ENCODE measurements around the gene OR1D5. TPM values are rescaled to one million over a fixed set of nuclear protein-coding genes. Genes with fewer than 3 reads are reported as not detected.

OR1D5 gene
- total RNA-seq, 1 experiment from 2014 or later = not detected

GRCh38 chr17:3026125-3026855 is 37.1 kb downstream of the OR1D5 start:
- no peak overlapping the region for H3K4me2 ChIP-seq (ENCODE audit: low read length)
- H4K20me1 ChIP-seq (ENCODE audit: insufficient read depth) = no peaks in the 10 kb centered on the region
- TF ChIP-seq, protein P1, sequence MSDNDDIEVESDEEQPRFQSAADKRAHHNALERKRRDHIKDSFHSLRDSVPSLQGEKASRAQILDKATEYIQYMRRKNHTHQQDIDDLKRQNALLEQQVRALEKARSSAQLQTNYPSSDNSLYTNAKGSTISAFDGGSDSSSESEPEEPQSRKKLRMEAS (IDR thresholded peaks at IDR 0.05) = no peak
- TF ChIP-seq, protein P2, sequence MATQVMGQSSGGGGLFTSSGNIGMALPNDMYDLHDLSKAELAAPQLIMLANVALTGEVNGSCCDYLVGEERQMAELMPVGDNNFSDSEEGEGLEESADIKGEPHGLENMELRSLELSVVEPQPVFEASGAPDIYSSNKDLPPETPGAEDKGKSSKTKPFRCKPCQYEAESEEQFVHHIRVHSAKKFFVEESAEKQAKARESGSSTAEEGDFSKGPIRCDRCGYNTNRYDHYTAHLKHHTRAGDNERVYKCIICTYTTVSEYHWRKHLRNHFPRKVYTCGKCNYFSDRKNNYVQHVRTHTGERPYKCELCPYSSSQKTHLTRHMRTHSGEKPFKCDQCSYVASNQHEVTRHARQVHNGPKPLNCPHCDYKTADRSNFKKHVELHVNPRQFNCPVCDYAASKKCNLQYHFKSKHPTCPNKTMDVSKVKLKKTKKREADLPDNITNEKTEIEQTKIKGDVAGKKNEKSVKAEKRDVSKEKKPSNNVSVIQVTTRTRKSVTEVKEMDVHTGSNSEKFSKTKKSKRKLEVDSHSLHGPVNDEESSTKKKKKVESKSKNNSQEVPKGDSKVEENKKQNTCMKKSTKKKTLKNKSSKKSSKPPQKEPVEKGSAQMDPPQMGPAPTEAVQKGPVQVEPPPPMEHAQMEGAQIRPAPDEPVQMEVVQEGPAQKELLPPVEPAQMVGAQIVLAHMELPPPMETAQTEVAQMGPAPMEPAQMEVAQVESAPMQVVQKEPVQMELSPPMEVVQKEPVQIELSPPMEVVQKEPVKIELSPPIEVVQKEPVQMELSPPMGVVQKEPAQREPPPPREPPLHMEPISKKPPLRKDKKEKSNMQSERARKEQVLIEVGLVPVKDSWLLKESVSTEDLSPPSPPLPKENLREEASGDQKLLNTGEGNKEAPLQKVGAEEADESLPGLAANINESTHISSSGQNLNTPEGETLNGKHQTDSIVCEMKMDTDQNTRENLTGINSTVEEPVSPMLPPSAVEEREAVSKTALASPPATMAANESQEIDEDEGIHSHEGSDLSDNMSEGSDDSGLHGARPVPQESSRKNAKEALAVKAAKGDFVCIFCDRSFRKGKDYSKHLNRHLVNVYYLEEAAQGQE (IDR thresholded peaks at IDR 0.05; ENCODE audit: low read depth) = no peak
- TF ChIP-seq SIN3A (IDR thresholded peaks at IDR 0.05; ENCODE audit: low read depth) = no peak
- no peak for TF ChIP-seq CBX3 (IDR thresholded peaks at IDR 0.05; ENCODE audit: low read depth)
- no peak for TF ChIP-seq RAD21 (IDR thresholded peaks at IDR 0.05; ENCODE audit: low read depth)
- TF ChIP-seq EZH2phosphoT487 (IDR thresholded peaks at IDR 0.05; ENCODE audit: borderline replicate concordance) = no peak
- TF ChIP-seq ZNF274 (IDR thresholded peaks at IDR 0.05; ENCODE audit: low read depth, low read length) = no peak
- TF ChIP-seq, protein P3, sequence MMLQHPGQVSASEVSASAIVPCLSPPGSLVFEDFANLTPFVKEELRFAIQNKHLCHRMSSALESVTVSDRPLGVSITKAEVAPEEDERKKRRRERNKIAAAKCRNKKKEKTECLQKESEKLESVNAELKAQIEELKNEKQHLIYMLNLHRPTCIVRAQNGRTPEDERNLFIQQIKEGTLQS (IDR thresholded peaks at IDR 0.05) = no peak
- TF ChIP-seq CTCF (IDR thresholded peaks at IDR 0.05 in 2 of 3, conservative IDR thresholded peaks at IDR 0.05 in 1 of 3; ENCODE audit: borderline replicate concordance in 1 of 3, insufficient read depth in 1 of 3, low read depth in 2 of 3, low read length in 2 of 3) = no peak
- TF ChIP-seq POLR2AphosphoS5 (IDR thresholded peaks at IDR 0.05; ENCODE audit: low read depth, low read length) = no peak
- TF ChIP-seq, protein P4, sequence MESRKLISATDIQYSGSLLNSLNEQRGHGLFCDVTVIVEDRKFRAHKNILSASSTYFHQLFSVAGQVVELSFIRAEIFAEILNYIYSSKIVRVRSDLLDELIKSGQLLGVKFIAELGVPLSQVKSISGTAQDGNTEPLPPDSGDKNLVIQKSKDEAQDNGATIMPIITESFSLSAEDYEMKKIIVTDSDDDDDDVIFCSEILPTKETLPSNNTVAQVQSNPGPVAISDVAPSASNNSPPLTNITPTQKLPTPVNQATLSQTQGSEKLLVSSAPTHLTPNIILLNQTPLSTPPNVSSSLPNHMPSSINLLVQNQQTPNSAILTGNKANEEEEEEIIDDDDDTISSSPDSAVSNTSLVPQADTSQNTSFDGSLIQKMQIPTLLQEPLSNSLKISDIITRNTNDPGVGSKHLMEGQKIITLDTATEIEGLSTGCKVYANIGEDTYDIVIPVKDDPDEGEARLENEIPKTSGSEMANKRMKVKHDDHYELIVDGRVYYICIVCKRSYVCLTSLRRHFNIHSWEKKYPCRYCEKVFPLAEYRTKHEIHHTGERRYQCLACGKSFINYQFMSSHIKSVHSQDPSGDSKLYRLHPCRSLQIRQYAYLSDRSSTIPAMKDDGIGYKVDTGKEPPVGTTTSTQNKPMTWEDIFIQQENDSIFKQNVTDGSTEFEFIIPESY (IDR thresholded peaks at IDR 0.05; ENCODE audit: extremely low read depth, insufficient replicate concordance, low read length) = no peak
- no peak for TF ChIP-seq SRF (IDR thresholded peaks at IDR 0.05; ENCODE audit: low read depth)
- no peak for TF ChIP-seq FOSL1 (IDR thresholded peaks at IDR 0.05; ENCODE audit: low read depth)
- TF ChIP-seq POLR2A (IDR thresholded peaks at IDR 0.05; ENCODE audit: borderline replicate concordance, extremely low read depth, insufficient read depth, insufficient read length) = no peak
- no peak for TF ChIP-seq ELF1 (IDR thresholded peaks at IDR 0.05; ENCODE audit: borderline replicate concordance, low read depth)
- H3K79me2 ChIP-seq (ENCODE audit: insufficient read depth, low read length) = peaks cover 5% of the 10 kb centered on the region; the same call in 1 of the 2 replicates
- no peaks in the 10 kb centered on the region for H3K27me3 ChIP-seq (ENCODE audit: insufficient read depth, low read length)
- RAD21 ChIA-PET (ENCODE audit: low non-redundant PET in 1 of 2, low total read pairs in 2 of 2, uncharacterized antibody in 2 of 2, unreplicated experiment in 2 of 2) = no interaction called here
- no peak overlapping the region for H3K4me3 ChIP-seq (replicated peaks in 1 of 2; ENCODE audit: low read depth in 1 of 2, low read length in 2 of 2)
- BruUV-seq (replicated peaks) = no TSS peak
- H3K9me2 ChIP-seq (ENCODE audit: insufficient read depth) = no peaks in the 10 kb centered on the region
- POLR2A ChIA-PET = no interaction called here
- H2AFZ ChIP-seq (ENCODE audit: low read depth, low read length, poor library complexity, severe bottlenecking) = no peak overlapping the region
- no peaks in the 10 kb centered on the region for H3K4me1 ChIP-seq (ENCODE audit: control insufficient read depth in 1 of 2, insufficient read depth in 2 of 2, low read length in 2 of 2)
- H3K9ac ChIP-seq (ENCODE audit: low read length) = no peak overlapping the region
- 0 out of 4 replicates have a peak, but pooled peaks cover 3 to 5% of the 10 kb centered on the region in 2 experiments for H3K9me3 ChIP-seq (ENCODE audit: control insufficient read depth in 1 of 2, insufficient read depth in 1 of 2, low read depth in 1 of 2, low read length in 2 of 2)
- no peak overlapping the region for H3K27ac ChIP-seq (ENCODE audit: low read depth, low read length)
- intact Hi-C loops (cut with micrococcal nuclease) = no loop called here
- ATAC-seq (no peak), DNase-seq (ENCODE audit: low read depth, low spot score) (no peak)
- CTCF ChIA-PET = no interaction called here
- H3K36me3 ChIP-seq (ENCODE audit: control insufficient read depth in 1 of 2, insufficient read depth in 2 of 2, low read length in 2 of 2) = peaks cover 24 to 31% of the 10 kb centered on the region in 2 experiments
